HepG2 (cell line): ENCODE data around the gene MAP1B. TPM values are rescaled to one million over a fixed set of nuclear protein-coding genes. Genes with fewer than 3 reads are reported as not detected.

Experiments
- ATAC-seq: fragments of 200-7000 bp; cut with Tn5 transposase; 3 replicates; pipeline ENCODE4 v1.9.1; 2020; ENCODE audit warnings: mild to moderate bottlenecking, moderate library complexity
- BruUV-seq: library from RNA; stranded (reverse); fragments of 400-500 nt; replicated peaks from 2 replicates; lab custom pipeline; 2021; lab: Mats Ljungman, UMichigan
- CTCF ChIA-PET: fragments of 300-600 bp; formaldehyde crosslinking; extraction: SDS; loops from one replicate; lab custom pipeline; 2021; ENCODE audit warnings: low total read pairs, inconsistent platforms, low intra/inter-chr PET ratio; lab: Yijun Ruan, JAX
- POLR2A ChIA-PET: fragments of 350-600 bp; sonication (Branson Sonifier 250); formaldehyde crosslinking; loops from one replicate; lab custom pipeline; 2020; ENCODE audit warnings: antibody characterized with exemption, inconsistent platforms; lab: Yijun Ruan, JAX
- DNase-seq: peaks from one replicate; pipeline ENCODE4 v3.0.0-alpha.2; 2015; ENCODE audit warnings: low spot score
- FAIRE-seq: peaks from 3 replicates; lab custom pipeline; 2011; peaks lifted over from hg19 to GRCh38; lab: Jason Lieb, UNC
- H2AFZ ChIP-seq: one replicate; pipeline ENCODE4 v1.6.1; 2011; ENCODE audit warnings: low read length, inconsistent platforms
- H3K27ac ChIP-seq: fragments of 300-600 bp; 3 replicates; pipeline ENCODE4 v1.8.0; 2011; ENCODE audit warnings: mixed run types, mild to moderate bottlenecking, mixed read lengths, low read length, inconsistent platforms; ENCODE audit not compliant: insufficient read depth; ENCODE audit errors: extremely low read length
- H3K27me3 ChIP-seq, 2 experiments: fragments of 200-600 bp in 1 of 2; 2 replicates in 1 of 2; 3 replicates in 1 of 2; pipeline versions ENCODE4 v1.6.0 to v1.8.0; 2011; ENCODE audit warnings: low read length in 2 of 2, mild to moderate bottlenecking in 2 of 2, moderate library complexity in 2 of 2, inconsistent platforms in 1 of 2; ENCODE audit not compliant: insufficient read depth in 2 of 2, control insufficient read depth in 1 of 2
- H3K36me3 ChIP-seq, 2 experiments: fragments of 200-600 bp in 1 of 2; replicated peaks in 1 of 2; 2 replicates in 1 of 2; 3 replicates in 1 of 2; pipeline versions ENCODE4 v1.5.1 to v1.8.0; 2011; ENCODE audit warnings: low read length in 2 of 2, inconsistent platforms in 1 of 2; ENCODE audit not compliant: insufficient read depth in 2 of 2, control insufficient read depth in 1 of 2
- H3K4me1 ChIP-seq: 2 replicates; pipeline ENCODE4 v1.5.1; 2012; ENCODE audit warnings: low read length, inconsistent platforms; ENCODE audit not compliant: insufficient read depth
- H3K4me2 ChIP-seq: 2 replicates; pipeline ENCODE4 v1.6.0; 2011; ENCODE audit warnings: low read depth, low read length, inconsistent platforms
- H3K4me3 ChIP-seq, 3 experiments: fragments of 200-600 bp in 1 of 3; sonication (generic), shearing (Covaris generic) in 1 of 3; replicated peaks in 1 of 3; 2 replicates each; pipeline ENCODE4 v1.5.1; 2011 to 2016; ENCODE audit warnings: low read length in 3 of 3, inconsistent platforms in 2 of 3, low read depth in 2 of 3, mild to moderate bottlenecking in 2 of 3, control low read depth in 1 of 3, mixed read lengths in 1 of 3; ENCODE audit not compliant: insufficient read depth in 1 of 3
- H3K79me2 ChIP-seq: one replicate; pipeline ENCODE4 v1.6.1; 2011; ENCODE audit warnings: low read length, inconsistent platforms; ENCODE audit not compliant: insufficient read depth
- H3K9ac ChIP-seq: 2 replicates; pipeline ENCODE4 v1.6.0; 2011; ENCODE audit warnings: mild to moderate bottlenecking, low read depth, low read length, inconsistent platforms; ENCODE audit not compliant: insufficient read depth
- H3K9me3 ChIP-seq: 2 replicates; pipeline ENCODE4 v1.5.1; 2012; ENCODE audit warnings: mild to moderate bottlenecking, low read length
- H4K20me1 ChIP-seq: 2 replicates; pipeline ENCODE4 v1.6.0; 2011; ENCODE audit warnings: inconsistent platforms, mild to moderate bottlenecking, low read length, moderate library complexity; ENCODE audit not compliant: insufficient read depth
- ARHGAP35 ChIP-seq: sonication (generic); formaldehyde crosslinking; IDR thresholded peaks from 2 replicates; pipeline ENCODE4 v1.9.0; 2022; ENCODE audit warnings: mild to moderate bottlenecking, inconsistent platforms, moderate library complexity, missing genetic modification reagents, borderline replicate concordance
- ATRX ChIP-seq: sonication (generic); formaldehyde crosslinking; IDR thresholded peaks from 2 replicates; pipeline ENCODE4 v1.4.0; 2020; ENCODE audit warnings: missing genetic modification reagents, borderline replicate concordance
- CEBPB ChIP-seq: IDR thresholded peaks from 2 replicates; pipeline ENCODE4 v1.6.1; 2011; ENCODE audit warnings: low read depth, low read length, improper control_type of control experiment, borderline replicate concordance
- CHD2 ChIP-seq: IDR thresholded peaks from 2 replicates; pipeline ENCODE4 v1.6.1; 2011; ENCODE audit warnings: low read depth, low read length, improper control_type of control experiment
- JUN ChIP-seq: sonication (generic); formaldehyde crosslinking; IDR thresholded peaks from 2 replicates; pipeline ENCODE4 v1.4.0; 2020; ENCODE audit warnings: mild to moderate bottlenecking, missing genetic modification reagents
- MEIS2 ChIP-seq: sonication (generic); formaldehyde crosslinking; IDR thresholded peaks from 2 replicates; pipeline ENCODE4 v1.9.0; 2021; ENCODE audit warnings: mild to moderate bottlenecking, missing genetic modification reagents
- MIXL1 ChIP-seq: IDR thresholded peaks from 2 replicates; pipeline ENCODE4 v1.6.1; 2016
- MTF2 ChIP-seq: sonication (generic); formaldehyde crosslinking; IDR thresholded peaks from 2 replicates; pipeline ENCODE4 v1.5.0; 2020; ENCODE audit warnings: missing genetic modification reagents, borderline replicate concordance
- RFX5 ChIP-seq: IDR thresholded peaks from 2 replicates; pipeline ENCODE4 v1.6.1; 2011; ENCODE audit warnings: low read depth, low read length, improper control_type of control experiment
- SIX4 ChIP-seq: sonication (generic); formaldehyde crosslinking; IDR thresholded peaks from 2 replicates; pipeline ENCODE4 v1.4.0; 2020; ENCODE audit warnings: missing genetic modification reagents
- SNAI1 ChIP-seq: sonication (generic); formaldehyde crosslinking; IDR thresholded peaks from 2 replicates; pipeline ENCODE4 v1.5.0; 2020; ENCODE audit warnings: mild to moderate bottlenecking, missing genetic modification reagents, borderline replicate concordance
- SP5 ChIP-seq: IDR thresholded peaks from 2 replicates; pipeline ENCODE4 v1.6.1; 2016; ENCODE audit warnings: low read depth, borderline replicate concordance
- ZNF232 ChIP-seq: sonication (generic); formaldehyde crosslinking; IDR thresholded peaks from 2 replicates; pipeline ENCODE4 v1.4.0; 2020; ENCODE audit warnings: missing genetic modification reagents, borderline replicate concordance
- WGBS: methylation state at CpG from one replicate; pipeline ENCODE4 v1.1.6; 2017; ENCODE audit warnings: low lambda C conversion rate; 5-methylcytosine and 5-hydroxymethylcytosine counted together
- in situ Hi-C: cut with HindIII; loops from 2 replicates; pipeline ENCODE4 v1.10.0; 2017; ENCODE audit warnings: low pct_unique_long_range_greater_than_20kb; ENCODE audit not compliant: extremely low pct_ligation_motif_present
- intact Hi-C: fragments of 100-400 bp; cut with micrococcal nuclease; formaldehyde crosslinking; loops from one replicate; pipeline ENCODE4 v1.10.0; 2022; ENCODE audit not compliant: unreplicated experiment
- polyA plus RNA-seq, 8 experiments: library from polyadenylated mRNA; depleted of rRNA in 3 of 8; stranded (reverse) in 7 of 8; unstranded in 1 of 8; fragments of >200 nt; fragmentation: Illumina TruSeq in 4 of 8; extraction: Trizol in 4 of 8; gene quantifications; 2 replicates each; pipeline versions ENCODE4 v1.2.1 to v1.2.3, GENCODE V29; 2011 to 2016; ENCODE audit warnings: low read depth in 4 of 8, missing spikeins in 1 of 8, mixed read lengths in 1 of 8; ENCODE audit not compliant: insufficient read depth in 1 of 8
- total RNA-seq, 5 experiments: library from RNA; depleted of rRNA; stranded (reverse); fragments of >200 nt; fragmentation: Illumina TruSeq; extraction: Trizol; gene quantifications; 2 replicates each; pipeline ENCODE4 v1.2.3, GENCODE V29; 2016; ENCODE audit warnings: low read depth in 1 of 5
- TF ChIP-seq, protein P1 (sequence below): IDR thresholded peaks from 2 replicates; pipeline ENCODE4 v1.6.1; 2012; ENCODE audit warnings: low read length, improper control_type of control experiment
- TF ChIP-seq, protein P2 (sequence below): sonication (generic); formaldehyde crosslinking; IDR thresholded peaks from 2 replicates; pipeline ENCODE4 v1.5.1; 2020; ENCODE audit warnings: mild to moderate bottlenecking, missing genetic modification reagents, borderline replicate concordance
- TF ChIP-seq, protein P3 (sequence below): fragments of 450-650 bp; IDR thresholded peaks from 2 replicates; pipeline ENCODE4 v1.6.1; 2016

Gene MAP1B
- total and polyA plus RNA-seq, 2 of the 13 experiments (the other 11 are each of a cell fraction or from before 2014, with no cell fraction given) = 3.3 to 6.2 TPM

DNA sequence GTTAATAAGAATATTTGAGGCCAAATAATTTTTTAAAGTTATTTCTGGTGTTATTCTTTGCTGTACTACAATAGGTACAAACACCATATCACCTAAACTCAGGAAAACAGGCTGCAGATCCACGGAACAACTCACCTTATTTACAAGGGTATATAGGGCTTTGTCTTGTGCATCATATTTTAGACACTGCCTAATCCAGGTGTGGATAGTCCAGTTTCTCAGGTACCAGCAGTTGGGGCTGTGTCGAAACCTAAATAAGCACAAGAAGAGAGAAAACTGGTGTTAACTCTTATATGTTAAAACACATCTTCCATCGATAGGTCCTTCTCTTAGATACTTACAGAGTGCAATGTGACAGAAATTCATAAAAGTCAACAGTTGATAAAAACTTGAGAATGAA lies 130.6 kb downstream of the MAP1B start:
- 96% methylated on average over 3 of the region's 3 CpGs for WGBS
- Histone ChIP-seq H3K27ac (no peak overlapping the region), H3K36me3 (peaks cover 10 to 27% of the 10 kb centered on the region in 2 experiments), H3K27me3 (no peaks in the 10 kb centered on the region), H4K20me1 (peaks cover 4% of the 10 kb centered on the region; the same call in 1 of the 2 replicates), H2AFZ (no peak overlapping the region), H3K79me2 (peaks cover 2% of the 10 kb centered on the region), H3K4me1 (peaks cover 27% of the 10 kb centered on the region), H3K4me3 (no peak overlapping the region), H3K9ac (no peak overlapping the region), H3K9me3 (no peaks in the 10 kb centered on the region), H3K4me2 (no peak overlapping the region)
- no peak for DNase-seq
- ChIA-PET CTCF (no interaction called here), POLR2A (no interaction called here)
- intact Hi-C loops (no loop called here), in situ Hi-C loops (no loop called here)
- no TSS peak for BruUV-seq
- FAIRE-seq = no peak
- no peak for ATAC-seq
- TF ChIP-seq, protein P1, sequence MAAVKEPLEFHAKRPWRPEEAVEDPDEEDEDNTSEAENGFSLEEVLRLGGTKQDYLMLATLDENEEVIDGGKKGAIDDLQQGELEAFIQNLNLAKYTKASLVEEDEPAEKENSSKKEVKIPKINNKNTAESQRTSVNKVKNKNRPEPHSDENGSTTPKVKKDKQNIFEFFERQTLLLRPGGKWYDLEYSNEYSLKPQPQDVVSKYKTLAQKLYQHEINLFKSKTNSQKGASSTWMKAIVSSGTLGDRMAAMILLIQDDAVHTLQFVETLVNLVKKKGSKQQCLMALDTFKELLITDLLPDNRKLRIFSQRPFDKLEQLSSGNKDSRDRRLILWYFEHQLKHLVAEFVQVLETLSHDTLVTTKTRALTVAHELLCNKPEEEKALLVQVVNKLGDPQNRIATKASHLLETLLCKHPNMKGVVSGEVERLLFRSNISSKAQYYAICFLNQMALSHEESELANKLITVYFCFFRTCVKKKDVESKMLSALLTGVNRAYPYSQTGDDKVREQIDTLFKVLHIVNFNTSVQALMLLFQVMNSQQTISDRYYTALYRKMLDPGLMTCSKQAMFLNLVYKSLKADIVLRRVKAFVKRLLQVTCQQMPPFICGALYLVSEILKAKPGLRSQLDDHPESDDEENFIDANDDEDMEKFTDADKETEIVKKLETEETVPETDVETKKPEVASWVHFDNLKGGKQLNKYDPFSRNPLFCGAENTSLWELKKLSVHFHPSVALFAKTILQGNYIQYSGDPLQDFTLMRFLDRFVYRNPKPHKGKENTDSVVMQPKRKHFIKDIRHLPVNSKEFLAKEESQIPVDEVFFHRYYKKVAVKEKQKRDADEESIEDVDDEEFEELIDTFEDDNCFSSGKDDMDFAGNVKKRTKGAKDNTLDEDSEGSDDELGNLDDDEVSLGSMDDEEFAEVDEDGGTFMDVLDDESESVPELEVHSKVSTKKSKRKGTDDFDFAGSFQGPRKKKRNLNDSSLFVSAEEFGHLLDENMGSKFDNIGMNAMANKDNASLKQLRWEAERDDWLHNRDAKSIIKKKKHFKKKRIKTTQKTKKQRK = no peak
- TF ChIP-seq CHD2 (no peak), SP5 (CRISPR knock-in tag) (no peak), RFX5 (no peak), SIX4 (CRISPR knock-in tag) (no peak), CEBPB (no peak), MEIS2 (CRISPR knock-in tag) (no peak), MTF2 (no peak), ARHGAP35 (CRISPR knock-in tag) (no peak), ATRX (CRISPR knock-in tag) (no peak), ZNF232 (CRISPR knock-in tag) (no peak), MIXL1 (CRISPR knock-in tag) (no peak), JUN (CRISPR knock-in tag) (no peak), SNAI1 (CRISPR knock-in tag) (no peak)
- TF ChIP-seq, protein P2, sequence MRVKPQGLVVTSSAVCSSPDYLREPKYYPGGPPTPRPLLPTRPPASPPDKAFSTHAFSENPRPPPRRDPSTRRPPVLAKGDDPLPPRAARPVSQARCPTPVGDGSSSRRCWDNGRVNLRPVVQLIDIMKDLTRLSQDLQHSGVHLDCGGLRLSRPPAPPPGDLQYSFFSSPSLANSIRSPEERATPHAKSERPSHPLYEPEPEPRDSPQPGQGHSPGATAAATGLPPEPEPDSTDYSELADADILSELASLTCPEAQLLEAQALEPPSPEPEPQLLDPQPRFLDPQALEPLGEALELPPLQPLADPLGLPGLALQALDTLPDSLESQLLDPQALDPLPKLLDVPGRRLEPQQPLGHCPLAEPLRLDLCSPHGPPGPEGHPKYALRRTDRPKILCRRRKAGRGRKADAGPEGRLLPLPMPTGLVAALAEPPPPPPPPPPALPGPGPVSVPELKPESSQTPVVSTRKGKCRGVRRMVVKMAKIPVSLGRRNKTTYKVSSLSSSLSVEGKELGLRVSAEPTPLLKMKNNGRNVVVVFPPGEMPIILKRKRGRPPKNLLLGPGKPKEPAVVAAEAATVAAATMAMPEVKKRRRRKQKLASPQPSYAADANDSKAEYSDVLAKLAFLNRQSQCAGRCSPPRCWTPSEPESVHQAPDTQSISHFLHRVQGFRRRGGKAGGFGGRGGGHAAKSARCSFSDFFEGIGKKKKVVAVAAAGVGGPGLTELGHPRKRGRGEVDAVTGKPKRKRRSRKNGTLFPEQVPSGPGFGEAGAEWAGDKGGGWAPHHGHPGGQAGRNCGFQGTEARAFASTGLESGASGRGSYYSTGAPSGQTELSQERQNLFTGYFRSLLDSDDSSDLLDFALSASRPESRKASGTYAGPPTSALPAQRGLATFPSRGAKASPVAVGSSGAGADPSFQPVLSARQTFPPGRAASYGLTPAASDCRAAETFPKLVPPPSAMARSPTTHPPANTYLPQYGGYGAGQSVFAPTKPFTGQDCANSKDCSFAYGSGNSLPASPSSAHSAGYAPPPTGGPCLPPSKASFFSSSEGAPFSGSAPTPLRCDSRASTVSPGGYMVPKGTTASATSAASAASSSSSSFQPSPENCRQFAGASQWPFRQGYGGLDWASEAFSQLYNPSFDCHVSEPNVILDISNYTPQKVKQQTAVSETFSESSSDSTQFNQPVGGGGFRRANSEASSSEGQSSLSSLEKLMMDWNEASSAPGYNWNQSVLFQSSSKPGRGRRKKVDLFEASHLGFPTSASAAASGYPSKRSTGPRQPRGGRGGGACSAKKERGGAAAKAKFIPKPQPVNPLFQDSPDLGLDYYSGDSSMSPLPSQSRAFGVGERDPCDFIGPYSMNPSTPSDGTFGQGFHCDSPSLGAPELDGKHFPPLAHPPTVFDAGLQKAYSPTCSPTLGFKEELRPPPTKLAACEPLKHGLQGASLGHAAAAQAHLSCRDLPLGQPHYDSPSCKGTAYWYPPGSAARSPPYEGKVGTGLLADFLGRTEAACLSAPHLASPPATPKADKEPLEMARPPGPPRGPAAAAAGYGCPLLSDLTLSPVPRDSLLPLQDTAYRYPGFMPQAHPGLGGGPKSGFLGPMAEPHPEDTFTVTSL = no peak
- TF ChIP-seq, protein P3, sequence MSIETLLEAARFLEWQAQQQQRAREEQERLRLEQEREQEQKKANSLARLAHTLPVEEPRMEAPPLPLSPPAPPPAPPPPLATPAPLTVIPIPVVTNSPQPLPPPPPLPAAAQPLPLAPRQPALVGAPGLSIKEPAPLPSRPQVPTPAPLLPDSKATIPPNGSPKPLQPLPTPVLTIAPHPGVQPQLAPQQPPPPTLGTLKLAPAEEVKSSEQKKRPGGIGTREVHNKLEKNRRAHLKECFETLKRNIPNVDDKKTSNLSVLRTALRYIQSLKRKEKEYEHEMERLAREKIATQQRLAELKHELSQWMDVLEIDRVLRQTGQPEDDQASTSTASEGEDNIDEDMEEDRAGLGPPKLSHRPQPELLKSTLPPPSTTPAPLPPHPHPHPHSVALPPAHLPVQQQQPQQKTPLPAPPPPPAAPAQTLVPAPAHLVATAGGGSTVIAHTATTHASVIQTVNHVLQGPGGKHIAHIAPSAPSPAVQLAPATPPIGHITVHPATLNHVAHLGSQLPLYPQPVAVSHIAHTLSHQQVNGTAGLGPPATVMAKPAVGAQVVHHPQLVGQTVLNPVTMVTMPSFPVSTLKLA = no peak
